Measurements from ENCODE around the gene FAM185A.
"Not testable (repeated sequence)": the region's sequence is repeated elsewhere in the genome, so short reads cannot be mapped to it uniquely, and the experiment has no call there.

Gene FAM185A

GRCh38 chr7:102748605-102749444 is at the start of gene FAM185A:
Gene FAM185A, plus strand, starts transcription at chr7:102748999. Its CDS starts 209 bp downstream, at chr7:102749208.
- peak; percentile 94 for DNase-seq (ENCODE audit: low read depth)

DNA sequence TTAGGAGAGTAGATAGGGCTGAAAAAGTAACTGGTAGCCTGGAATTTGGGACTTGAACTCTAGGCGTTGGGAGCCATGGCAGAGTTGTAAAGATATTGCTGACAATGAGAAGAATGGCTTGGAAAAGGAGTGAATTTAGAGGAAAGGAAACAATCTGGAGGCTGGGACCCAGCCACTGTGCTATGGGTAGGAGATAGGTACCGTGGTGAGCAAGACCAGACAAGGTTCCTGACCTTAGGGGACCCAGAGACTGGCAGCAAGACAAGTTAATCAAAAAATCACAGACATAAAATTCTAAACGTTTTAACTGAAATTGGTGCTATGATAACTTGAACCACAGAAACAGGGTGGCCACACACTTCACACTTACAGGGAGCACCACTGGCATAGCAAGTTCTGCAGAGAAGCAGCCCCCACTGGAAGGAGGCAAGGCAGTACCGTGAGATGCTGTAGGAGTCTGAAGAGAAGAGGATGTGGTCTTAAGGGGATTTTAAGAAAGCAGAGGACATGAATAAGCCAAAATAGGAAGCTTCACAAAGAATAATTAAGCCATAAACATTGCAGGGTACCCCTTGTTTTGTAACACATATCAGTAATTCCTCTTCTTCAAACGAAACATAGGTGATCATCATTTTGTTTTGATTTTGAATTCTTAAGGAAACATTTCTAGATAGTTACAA is 35.6 kb upstream of the FAM185A start:
- not testable (repeated sequence) for DNase-seq (ENCODE audit: low read depth)

GRCh38 chr7:102713691-102714080 is 35.1 kb upstream of the FAM185A start:
- not testable (repeated sequence) for DNase-seq (ENCODE audit: low read depth)

DNA sequence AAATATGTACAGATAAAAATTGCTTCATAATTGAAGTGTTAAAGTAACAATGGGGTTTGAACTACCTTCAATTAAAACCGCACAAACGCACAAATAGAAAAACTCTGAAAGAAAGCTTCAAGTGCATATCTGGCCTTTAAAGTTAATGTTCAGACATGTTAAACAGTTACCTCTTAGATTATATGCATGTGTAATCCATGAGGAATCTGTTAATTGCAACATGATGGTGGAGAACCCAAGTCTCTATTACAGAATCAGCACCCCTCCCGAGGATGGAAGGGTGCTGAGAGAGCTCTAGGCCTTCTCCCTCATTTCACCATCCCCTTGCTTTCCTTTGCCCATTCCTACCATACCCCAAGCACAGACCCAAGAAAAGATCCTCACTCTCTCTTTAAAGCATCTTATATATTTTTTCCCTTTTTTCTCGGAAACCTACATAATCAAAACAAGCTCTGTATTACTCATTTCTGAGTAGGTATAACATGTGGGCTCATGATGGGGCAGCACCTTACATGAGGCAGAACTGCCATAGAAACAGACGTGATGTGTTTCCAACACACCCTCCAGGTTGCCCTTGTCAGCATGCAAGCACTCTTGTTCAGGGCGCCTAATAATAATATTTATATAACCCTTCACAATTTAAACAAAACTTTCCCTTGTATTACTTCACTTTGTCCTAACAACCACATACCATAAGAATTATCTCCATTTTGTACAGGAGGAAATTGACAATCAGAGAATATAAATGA is 33.9 kb upstream of the FAM185A start:
- DNase-seq (ENCODE audit: low read depth): not testable (repeated sequence)

- DNase-seq (ENCODE audit: low read depth): not testable (repeated sequence)
Observed at GRCh38 chr7:102715718-102716117, 33.1 kb upstream of the FAM185A start.

DNA sequence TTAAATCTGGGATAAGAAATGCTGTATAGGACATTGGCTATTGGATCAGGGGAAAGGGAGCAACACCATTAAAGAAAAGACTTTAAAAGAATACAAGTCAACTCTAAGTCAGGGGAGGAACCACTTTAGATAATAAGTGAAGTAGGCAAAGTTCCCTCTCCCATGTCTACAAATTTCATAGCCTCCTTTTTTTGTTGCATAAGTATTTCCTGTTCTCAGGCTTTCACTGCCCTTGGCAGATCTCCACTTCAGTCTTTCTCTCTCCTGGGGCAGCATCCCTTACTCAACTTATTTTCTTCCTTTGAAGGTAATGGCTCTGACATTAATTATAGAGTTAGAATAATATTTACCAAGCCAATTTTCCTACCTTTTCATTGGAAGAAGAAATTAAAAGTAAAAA is 30.3 kb upstream of the FAM185A start:
- not testable (repeated sequence) for DNase-seq (ENCODE audit: low read depth)

- DNase-seq (ENCODE audit: low read depth): not testable (repeated sequence)
Observed at GRCh38 chr7:102726170-102726569, 22.6 kb upstream of the FAM185A start.

GRCh38 chr7:102729670-102730069 is 19.1 kb upstream of the FAM185A start:
- DNase-seq (ENCODE audit: low read depth): not testable (repeated sequence)

DNA sequence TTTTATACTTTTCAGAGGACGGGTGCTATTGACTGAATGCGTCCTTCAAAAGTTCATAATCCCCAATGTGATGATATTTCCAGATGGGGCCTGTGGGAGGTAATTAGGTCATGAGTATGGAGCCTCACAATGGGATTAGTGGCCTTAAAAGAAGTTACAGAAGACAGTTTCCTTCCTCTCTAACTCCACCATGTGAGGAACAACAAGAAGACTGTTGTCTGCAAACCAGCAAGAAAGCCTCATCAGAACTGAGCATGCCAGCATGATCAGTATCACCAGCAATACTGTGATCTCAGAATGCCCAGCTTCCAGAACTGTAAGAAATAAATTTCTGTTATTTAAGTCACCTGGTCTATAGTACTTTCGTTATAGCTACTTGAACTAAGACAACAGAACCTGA is 18.4 kb upstream of the FAM185A start:
- not testable (repeated sequence) for DNase-seq (ENCODE audit: low read depth)

- DNase-seq (ENCODE audit: low read depth): not testable (repeated sequence)
Observed at GRCh38 chr7:102742002-102742771, 6.6 kb upstream of the FAM185A start.

GRCh38 chr7:102743861-102744260 is 4.9 kb upstream of the FAM185A start:
- DNase-seq (ENCODE audit: low read depth): not testable (repeated sequence)

DNA sequence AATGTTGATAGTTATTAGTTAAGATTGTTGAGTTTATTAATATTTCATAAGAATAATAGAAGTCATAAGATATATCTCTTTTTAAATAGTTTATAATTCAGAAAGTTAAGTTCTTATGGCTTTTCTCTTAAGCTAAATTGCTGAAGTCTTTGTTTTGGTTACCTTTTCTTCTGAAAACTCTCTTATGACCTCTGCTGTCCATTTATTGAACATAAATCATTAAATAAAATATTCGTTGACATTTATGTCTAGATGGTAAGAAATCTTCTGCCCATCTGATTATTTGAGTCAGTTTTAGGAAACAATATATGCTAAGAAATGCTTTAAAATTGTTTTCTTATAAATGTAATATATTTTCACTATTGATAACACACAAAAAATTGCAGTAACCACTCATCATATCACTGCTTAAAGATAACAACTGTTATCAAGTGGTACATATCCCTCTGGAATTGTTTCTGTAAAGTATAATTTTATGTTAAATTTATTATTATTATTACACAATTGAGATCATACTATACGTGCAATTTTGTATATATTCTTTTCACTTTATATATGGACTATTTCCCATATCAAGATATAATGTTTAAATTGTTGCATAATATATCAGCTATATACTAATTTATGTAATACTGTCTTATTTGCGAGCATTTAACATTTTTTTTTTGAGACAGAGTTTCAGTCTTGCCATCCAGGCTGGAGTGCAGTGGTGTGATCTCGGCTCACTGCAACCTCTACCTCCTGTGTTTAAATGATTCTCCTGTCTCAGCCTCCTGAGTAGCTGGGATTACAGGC is 3.1 kb upstream of the FAM185A start:
- DNase-seq (ENCODE audit: low read depth): not testable (repeated sequence)

- not testable (repeated sequence) for DNase-seq (ENCODE audit: low read depth)
Observed at GRCh38 chr7:102749445-102749786, 617 bp downstream of the FAM185A start.

DNA sequence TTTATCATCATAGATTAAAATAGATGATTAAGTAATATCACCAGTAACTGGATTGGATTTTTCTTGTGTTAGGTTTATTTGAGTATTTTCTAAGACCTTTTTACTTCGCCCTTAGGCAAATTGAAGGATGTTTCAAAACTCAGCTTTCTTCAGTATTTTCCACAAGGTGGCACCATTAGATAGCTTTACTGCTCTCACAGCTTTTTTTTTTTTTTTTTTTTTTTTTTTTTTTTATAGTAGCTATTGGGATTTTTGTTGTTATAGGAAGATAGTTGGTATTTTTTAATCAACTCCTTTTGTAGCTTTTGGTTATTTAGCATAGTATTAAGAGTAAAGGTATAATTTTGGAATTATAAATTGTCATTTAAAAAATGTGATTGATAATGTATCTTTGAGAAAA is 9.4 kb downstream of the FAM185A start:
- DNase-seq (ENCODE audit: low read depth): not testable (repeated sequence)

DNA sequence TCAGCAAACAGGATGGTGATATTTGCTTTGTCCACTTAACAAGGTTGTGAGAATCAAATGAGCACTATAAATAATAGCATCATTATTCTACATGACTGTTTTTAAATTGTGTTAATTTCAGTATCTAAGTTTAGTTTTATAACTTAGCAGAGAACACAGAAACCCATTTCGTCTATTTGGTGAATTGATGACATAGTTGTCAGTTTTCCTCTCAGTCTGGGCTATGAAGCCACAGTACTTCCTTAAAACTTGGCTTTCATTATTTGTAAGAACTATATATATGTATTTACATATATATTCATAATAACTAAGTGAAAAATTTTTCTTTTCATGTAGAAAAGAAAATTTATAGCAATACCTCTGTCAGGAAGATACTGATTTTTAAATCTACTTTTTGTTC is 11.1 kb downstream of the FAM185A start:
- not testable (repeated sequence) for DNase-seq (ENCODE audit: low read depth)

GRCh38 chr7:102761234-102761633 is 12.4 kb downstream of the FAM185A start:
- not testable (repeated sequence) for DNase-seq (ENCODE audit: low read depth)

DNA sequence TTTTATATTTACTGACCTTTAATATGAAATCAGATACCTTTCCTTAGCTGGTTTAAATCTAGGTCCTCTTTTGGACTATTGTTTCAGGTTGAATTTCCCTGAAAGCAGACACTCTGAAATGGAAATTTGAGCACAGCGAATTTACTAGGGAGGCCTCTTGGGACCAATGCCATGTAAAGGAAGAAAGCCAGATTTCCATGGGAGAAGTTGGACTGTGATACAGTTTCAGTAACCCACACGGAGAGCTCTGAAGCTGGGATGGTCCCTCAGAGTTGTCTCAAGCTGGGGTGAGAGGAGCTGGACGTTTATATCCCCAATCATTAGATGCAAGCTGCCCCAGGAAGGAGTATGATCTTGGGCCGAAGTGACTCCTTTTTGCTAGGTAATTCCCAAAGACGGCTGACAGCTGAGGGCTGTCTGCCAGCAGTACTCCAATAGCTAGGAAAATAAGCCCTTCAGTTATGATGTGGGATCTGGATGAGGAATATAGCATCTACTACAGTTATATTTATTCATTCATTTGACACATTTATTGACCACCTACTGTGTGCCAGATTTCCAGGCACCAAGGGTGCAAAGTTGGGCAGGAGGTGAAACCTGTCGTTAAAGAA is 14.6 kb downstream of the FAM185A start:
- DNase-seq (ENCODE audit: low read depth): not testable (repeated sequence)

- not testable (repeated sequence) for DNase-seq (ENCODE audit: low read depth)
Observed at GRCh38 chr7:102769657-102770192, 20.9 kb downstream of the FAM185A start.

GRCh38 chr7:102770467-102770866 is 21.7 kb downstream of the FAM185A start:
- DNase-seq (ENCODE audit: low read depth): not testable (repeated sequence)

DNA sequence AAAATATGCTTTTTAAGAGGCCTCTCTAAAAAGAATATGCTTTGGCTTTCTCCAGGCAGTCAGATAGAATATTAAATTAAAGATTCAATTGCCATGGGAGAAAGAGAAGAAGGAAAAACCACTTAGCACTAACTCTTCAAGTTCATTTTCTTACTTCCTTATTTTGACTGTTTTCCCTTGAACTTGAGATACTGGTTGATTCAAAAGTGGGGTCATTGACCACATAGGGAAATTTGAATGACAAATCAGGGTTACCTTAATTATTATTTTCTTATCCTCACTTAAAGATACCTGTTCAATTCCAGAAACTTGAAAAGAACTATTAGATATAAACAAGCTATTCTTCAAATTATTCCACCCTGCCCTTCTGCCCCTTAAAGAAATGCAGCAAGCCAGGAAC is 27.4 kb downstream of the FAM185A start:
- DNase-seq (ENCODE audit: low read depth): not testable (repeated sequence)
